ENCODE results near the gene PM20D2. TPM values are rescaled to one million over a fixed set of nuclear protein-coding genes. Genes with fewer than 3 reads are reported as not detected.

The PM20D2 gene
- total RNA-seq, 1 experiment from 2014 or later, result 52.7 TPM

DNA sequence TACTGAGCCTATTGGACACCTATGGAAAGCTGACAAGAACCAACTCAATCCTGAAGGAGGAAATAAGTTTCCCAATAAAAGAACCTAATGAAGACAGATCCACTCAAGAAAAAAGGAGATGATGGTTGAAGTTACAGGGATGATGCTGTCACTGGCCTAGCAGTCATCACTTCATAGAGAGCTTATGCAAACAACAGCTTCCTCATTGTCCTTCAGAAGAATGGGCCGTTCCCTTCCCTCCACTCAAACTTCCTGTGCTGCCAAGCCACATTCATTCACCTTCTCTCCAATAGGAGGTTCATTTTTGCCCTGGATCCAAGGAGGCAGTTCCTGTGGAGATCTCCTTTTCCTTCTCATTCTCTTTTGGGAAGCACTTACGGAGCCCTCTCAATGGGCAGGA is 13.8 kb upstream of the PM20D2 start:
- Histone ChIP-seq H3K9me3 (replicated peaks) (no peaks in the 10 kb centered on the region), H3K27ac (no peak overlapping the region), H3K27me3 (replicated peaks) (no peaks in the 10 kb centered on the region), H3K4me3 (no peak overlapping the region), H3K4me1 (replicated peaks) (no peaks in the 10 kb centered on the region), H3K36me3 (no peaks in the 10 kb centered on the region)
- DNase-seq (ENCODE audit: low read depth in 1 of 2, low spot score in 2 of 2), result no peak

DNA sequence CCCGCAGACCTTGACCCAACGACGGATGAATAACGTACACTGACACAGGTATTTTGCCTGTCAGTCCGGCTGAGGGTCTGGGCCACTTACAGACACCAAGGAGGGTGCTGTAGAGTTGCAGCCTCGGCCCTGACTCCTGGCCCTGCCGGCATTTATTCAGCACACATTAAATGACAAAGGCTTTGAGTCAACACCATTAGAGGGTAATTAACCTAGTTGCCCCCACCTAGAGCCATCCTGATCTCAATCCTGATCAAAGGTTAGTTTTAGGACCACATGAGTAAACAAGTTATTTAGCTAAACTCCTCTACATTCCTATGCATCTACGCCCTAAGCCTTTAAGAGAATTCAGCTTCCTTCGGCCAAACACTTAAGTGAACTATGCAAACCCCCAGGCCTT is 11.9 kb upstream of the PM20D2 start:
- Histone ChIP-seq H3K4me1 (replicated peaks) (peaks cover 8% of the 10 kb centered on the region), H3K27ac (no peak overlapping the region), H3K4me3 (no peak overlapping the region), H3K27me3 (replicated peaks) (no peaks in the 10 kb centered on the region), H3K9me3 (replicated peaks) (no peaks in the 10 kb centered on the region), H3K36me3 (no peaks in the 10 kb centered on the region)
- no peak for DNase-seq (ENCODE audit: low read depth in 1 of 2, low spot score in 2 of 2)

DNA sequence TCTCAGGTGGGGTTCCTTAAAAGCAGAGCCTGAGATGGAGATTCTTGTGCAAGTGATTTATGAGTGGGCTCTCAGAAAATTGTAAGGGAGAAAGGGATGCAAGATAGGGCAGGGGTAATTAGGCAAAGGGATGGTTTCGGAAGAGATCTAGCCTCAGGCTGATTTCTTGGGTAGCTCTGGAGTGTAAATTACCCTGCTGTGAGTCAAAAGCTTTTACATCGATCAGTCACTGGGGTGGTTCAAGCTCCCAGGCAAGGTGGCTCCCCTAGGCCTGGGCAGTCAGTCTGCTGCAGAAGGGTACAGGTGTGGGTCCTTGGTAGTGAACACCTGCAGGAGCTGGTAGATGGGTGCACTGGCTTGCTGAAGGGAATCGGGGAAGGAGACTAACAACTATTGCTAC is 11.1 kb upstream of the PM20D2 start:
- H3K27me3 ChIP-seq (replicated peaks), result no peaks in the 10 kb centered on the region
- H3K9me3 ChIP-seq (replicated peaks), result no peaks in the 10 kb centered on the region
- H3K4me1 ChIP-seq (replicated peaks), result peaks cover 16% of the 10 kb centered on the region
- H3K36me3 ChIP-seq, result no peaks in the 10 kb centered on the region
- no peak for DNase-seq (ENCODE audit: low read depth in 1 of 2, low spot score in 2 of 2)
- H3K27ac ChIP-seq, result no peak overlapping the region
- H3K4me3 ChIP-seq, result no peak overlapping the region

DNA sequence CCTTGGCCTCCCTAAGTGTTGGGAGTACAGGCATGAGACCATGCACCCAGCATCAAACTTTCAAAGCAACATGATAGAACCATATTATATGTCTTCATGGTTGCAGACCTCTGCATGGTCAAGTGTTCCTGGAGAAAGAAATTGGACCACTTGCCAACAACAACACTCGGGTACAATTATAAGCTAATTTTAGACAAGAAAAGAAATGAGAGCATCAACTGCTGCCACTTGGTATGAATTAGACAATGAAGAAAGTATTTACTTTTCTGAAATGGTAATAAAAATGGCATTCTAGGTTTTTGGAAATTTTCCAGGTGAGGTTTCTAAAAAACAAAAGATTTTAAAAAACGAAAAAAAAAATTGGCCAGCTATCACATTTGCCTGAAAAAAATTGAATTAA is 7.7 kb upstream of the PM20D2 start:
- DNase-seq (ENCODE audit: low read depth in 1 of 2, low spot score in 2 of 2), result no peak
- H3K36me3 ChIP-seq, result no peaks in the 10 kb centered on the region
- peaks cover 30% of the 10 kb centered on the region for H3K4me1 ChIP-seq (replicated peaks)
- no peak overlapping the region for H3K27ac ChIP-seq
- no peak overlapping the region for H3K4me3 ChIP-seq
- no peaks in the 10 kb centered on the region for H3K9me3 ChIP-seq (replicated peaks)
- H3K27me3 ChIP-seq (replicated peaks), result no peaks in the 10 kb centered on the region

- Histone ChIP-seq H3K27ac (peak overlapping the region; percentile 26), H3K27me3 (replicated peaks) (no peaks in the 10 kb centered on the region), H3K4me1 (replicated peaks) (peaks cover 36% of the 10 kb centered on the region), H3K4me3 (no peak overlapping the region), H3K9me3 (replicated peaks) (no peaks in the 10 kb centered on the region), H3K36me3 (no peaks in the 10 kb centered on the region)
- DNase-seq (ENCODE audit: low read depth in 1 of 2, low spot score in 2 of 2), result peak; percentile 52 to 63
These were observed 6.1 kb upstream of the PM20D2 start for GRCh38 chr6:89139509-89140346.

DNA sequence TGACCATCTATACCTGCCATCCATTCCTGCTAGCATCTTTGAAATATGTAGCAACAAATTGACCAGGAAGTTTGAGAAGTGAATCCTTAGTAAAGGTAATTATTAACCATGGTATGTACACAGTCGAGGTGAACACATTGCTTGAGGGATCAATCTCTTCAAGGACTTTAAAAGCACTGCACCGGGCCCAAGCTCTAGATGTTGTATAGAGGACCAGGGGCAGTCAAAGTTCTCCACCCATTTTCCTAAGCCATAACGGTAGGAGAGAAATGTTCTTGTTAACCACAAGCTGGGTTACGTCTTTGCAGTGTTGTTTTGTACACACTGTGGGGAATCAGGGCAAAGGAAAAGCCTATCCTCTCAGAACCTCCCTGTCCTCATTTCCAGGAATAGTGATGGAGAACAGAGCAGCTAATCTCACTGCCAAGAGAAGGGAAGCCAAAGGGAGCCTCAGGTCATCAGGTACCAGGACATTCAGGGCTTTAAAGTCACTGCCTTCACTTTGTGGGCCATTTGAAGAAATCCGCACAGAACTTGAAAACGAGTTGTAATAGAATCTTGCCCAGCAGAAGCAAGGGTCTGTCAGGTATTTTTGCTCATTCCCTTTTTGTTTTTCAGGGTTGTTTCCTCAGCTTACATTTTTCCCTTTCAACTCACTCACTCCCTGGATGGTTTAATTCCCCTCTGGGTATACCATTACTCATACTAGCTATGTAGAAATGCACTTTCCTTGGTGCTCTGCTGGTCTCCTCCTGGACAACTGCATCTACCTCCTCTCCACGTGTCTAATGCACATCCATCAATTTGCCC is 5.3 kb upstream of the PM20D2 start:
- Histone ChIP-seq H3K27me3 (replicated peaks) (no peaks in the 10 kb centered on the region), H3K4me1 (replicated peaks) (peaks cover 41% of the 10 kb centered on the region), H3K27ac (0 out of 2 replicates have a peak overlapping the region, but pooled peaks have one; percentile 14), H3K4me3 (no peak overlapping the region), H3K36me3 (no peaks in the 10 kb centered on the region), H3K9me3 (replicated peaks) (no peaks in the 10 kb centered on the region)
- DNase-seq (ENCODE audit: low read depth in 1 of 2, low spot score in 2 of 2), result no peak

DNA sequence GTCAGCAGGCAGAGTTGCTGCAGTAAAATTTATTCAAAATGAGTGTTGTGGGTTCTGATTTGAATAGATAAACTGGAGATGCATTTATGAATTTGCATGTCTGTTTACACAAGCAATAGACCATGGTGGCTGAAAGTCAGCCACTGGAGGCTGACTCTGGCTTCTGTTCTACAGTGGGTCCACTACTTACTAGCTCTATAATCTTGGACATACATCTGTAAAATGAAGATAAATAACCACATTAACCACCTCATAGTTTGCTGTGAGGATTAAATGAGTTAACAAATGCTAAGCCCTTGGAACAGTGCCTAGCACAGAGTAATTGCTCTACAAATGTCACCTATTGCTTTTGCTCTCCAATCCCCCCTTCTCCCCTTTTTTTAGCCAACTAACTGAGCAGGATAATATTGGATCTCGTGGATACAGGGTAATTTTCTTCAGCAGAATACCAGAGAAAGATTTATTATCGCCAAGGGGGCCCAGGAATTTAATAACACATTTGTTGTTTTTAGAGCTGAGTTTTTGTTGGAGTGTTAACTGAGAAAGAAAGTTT is 1.4 kb upstream of the PM20D2 start:
- Histone ChIP-seq H3K36me3 (peaks cover 19% of the 10 kb centered on the region), H3K4me3 (no peak overlapping the region), H3K27ac (no peak overlapping the region), H3K4me1 (replicated peaks) (peaks cover 41% of the 10 kb centered on the region), H3K9me3 (replicated peaks) (no peaks in the 10 kb centered on the region), H3K27me3 (replicated peaks) (no peaks in the 10 kb centered on the region)
- DNase-seq (ENCODE audit: low read depth in 1 of 2, low spot score in 2 of 2), result no peak

DNA sequence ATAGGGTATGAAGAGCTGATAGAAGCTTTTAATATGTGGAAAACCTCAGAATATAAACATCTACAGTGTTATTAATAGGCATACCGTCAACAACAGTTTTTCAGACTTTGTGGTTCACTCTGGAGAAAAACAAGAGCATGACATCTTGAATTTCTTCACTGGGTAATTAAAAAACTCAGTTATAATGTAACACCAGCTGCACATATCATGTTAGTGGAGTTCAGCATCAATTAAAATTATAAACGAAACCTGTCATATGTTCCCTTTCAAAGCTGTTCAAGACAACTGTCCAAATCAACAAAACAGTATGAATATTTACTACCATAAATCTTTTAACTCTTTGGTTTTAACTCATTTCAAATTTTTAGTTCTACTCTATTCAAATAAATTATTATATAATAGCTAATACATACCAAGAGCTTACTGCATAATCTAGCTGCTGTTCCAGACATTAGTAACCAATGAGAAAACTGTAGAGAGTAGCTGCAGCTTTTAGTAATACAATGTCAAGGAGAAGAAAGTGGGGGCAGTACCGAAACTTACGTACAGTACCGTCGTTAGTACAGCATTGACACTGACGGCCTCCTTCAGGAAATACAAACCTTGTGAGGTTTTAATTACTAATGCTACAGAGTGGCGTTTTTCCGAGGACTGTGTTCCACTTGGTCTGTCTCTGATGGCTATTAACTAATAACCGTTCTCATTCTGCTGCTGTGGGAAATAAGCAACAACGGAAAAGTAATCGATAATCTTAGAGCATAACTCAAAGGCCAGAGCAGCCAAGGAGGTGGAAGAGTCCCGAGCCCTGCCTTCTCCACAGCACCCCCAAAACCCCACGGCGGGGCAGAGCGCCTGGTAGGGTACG is 532 bp upstream of the PM20D2 start:
- Histone ChIP-seq H3K4me3 (peak overlapping the region; percentile 77), H3K36me3 (peaks cover 27% of the 10 kb centered on the region), H3K4me1 (replicated peaks) (peaks cover 32% of the 10 kb centered on the region), H3K27me3 (replicated peaks) (no peaks in the 10 kb centered on the region), H3K9me3 (replicated peaks) (no peaks in the 10 kb centered on the region), H3K27ac (peak overlapping the region; percentile 94)
- no peak for DNase-seq (ENCODE audit: low read depth in 1 of 2, low spot score in 2 of 2)

- Histone ChIP-seq H3K36me3 (peaks cover 36% of the 10 kb centered on the region), H3K27me3 (replicated peaks) (no peaks in the 10 kb centered on the region), H3K4me3 (peak overlapping the region; percentile 77), H3K9me3 (replicated peaks) (no peaks in the 10 kb centered on the region), H3K4me1 (replicated peaks) (peaks cover 24% of the 10 kb centered on the region), H3K27ac (peak overlapping the region; percentile 94)
- DNase-seq (ENCODE audit: low read depth in 1 of 2, low spot score in 2 of 2), result peak; percentile 52 to 86
These were observed 1.2 kb downstream of the PM20D2 start for GRCh38 chr6:89146718-89147700.

DNA sequence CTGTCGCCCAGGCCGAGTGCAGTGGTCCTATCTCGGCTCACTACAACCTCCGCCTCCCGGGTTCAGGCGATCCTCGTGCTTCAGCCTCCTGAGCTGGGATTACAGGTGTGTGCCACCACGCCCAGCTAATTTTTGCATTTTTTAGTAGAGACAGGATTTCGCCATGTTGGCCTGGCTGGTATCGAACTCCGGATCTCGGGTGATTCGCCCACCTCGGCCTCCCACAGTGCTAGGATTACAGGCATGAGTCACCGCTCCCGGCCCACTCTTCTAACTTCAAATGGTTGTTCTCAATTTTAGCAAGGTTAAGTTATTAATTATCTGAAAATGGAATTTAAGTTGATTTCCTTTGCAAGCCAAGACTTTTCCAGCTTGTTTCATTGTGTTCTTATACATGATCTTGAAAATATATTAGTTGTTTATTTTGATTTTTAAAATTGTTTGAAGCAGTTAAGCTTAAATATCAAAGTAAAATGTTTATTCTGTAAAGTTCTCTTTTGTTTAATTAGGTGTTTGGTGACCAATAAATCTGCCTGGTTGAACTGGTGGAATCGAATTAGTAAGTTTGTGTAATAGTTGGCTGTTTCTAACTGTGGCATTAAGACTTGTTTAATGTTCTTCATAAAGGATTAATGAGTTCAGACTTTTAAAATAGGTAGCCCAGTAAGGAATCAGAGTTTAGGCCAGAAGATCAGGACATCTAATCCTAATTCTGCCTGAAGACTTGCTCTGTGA is 2.3 kb downstream of the PM20D2 start:
- H3K27me3 ChIP-seq (replicated peaks), result no peaks in the 10 kb centered on the region
- peaks cover 24% of the 10 kb centered on the region for H3K4me1 ChIP-seq (replicated peaks)
- 0 out of 2 replicates have a peak overlapping the region, but pooled peaks have one; percentile 5 for H3K27ac ChIP-seq
- H3K4me3 ChIP-seq, result no peak overlapping the region
- peak; percentile 17 to 57 for DNase-seq (ENCODE audit: low read depth in 1 of 2, low spot score in 2 of 2)
- H3K9me3 ChIP-seq (replicated peaks), result no peaks in the 10 kb centered on the region
- H3K36me3 ChIP-seq, result peaks cover 43% of the 10 kb centered on the region

GRCh38 chr6:89154131-89154530 is 8.3 kb downstream of the PM20D2 start:
- no peaks in the 10 kb centered on the region for H3K9me3 ChIP-seq (replicated peaks)
- H3K27ac ChIP-seq, result no peak overlapping the region
- H3K36me3 ChIP-seq, result peaks cover 62% of the 10 kb centered on the region
- H3K4me3 ChIP-seq, result no peak overlapping the region
- H3K27me3 ChIP-seq (replicated peaks), result no peaks in the 10 kb centered on the region
- no peaks in the 10 kb centered on the region for H3K4me1 ChIP-seq (replicated peaks)
- no peak for DNase-seq (ENCODE audit: low read depth in 1 of 2, low spot score in 2 of 2)

Measured in SJSA1 (cell line).